NCI-H2227 treated with DMSO at 0.1 percent for 48 hours (cell line): ENCODE data around the gene MAD1L1.

Experiments
- DNase-seq: peaks from one replicate; lab custom pipeline; 2025; lab: John Stamatoyannopoulos, UW

The MAD1L1 gene

GRCh38 chr7:2012044-2012900 is 220.5 kb downstream of the MAD1L1 start:
- DNase-seq = no peak

- no peak for DNase-seq
Observed at GRCh38 chr7:2011266-2012043, 221.3 kb downstream of the MAD1L1 start.

- no peak for DNase-seq
Observed at GRCh38 chr7:2010551-2011265, 222.0 kb downstream of the MAD1L1 start.

- DNase-seq = no peak
Observed at GRCh38 chr7:2010101-2010500, 222.6 kb downstream of the MAD1L1 start.

- no peak for DNase-seq
Observed at GRCh38 chr7:2009541-2010001, 223.2 kb downstream of the MAD1L1 start.

- DNase-seq = no peak
Observed at GRCh38 chr7:2008936-2009540, 223.7 kb downstream of the MAD1L1 start.

- DNase-seq = no peak
Observed at GRCh38 chr7:2008101-2008935, 224.4 kb downstream of the MAD1L1 start.

- no peak for DNase-seq
Observed at GRCh38 chr7:2007551-2007950, 225.2 kb downstream of the MAD1L1 start.

- DNase-seq = no peak
Observed at GRCh38 chr7:2006921-2007381, 225.8 kb downstream of the MAD1L1 start.

GRCh38 chr7:2006231-2006771 is 226.4 kb downstream of the MAD1L1 start:
- no peak for DNase-seq

- DNase-seq = no peak
Observed at GRCh38 chr7:2005786-2006185, 227.0 kb downstream of the MAD1L1 start.

- DNase-seq = no peak
Observed at GRCh38 chr7:2004841-2005725, 227.7 kb downstream of the MAD1L1 start.

- no peak for DNase-seq
Observed at GRCh38 chr7:2003931-2004812, 228.6 kb downstream of the MAD1L1 start.

- no peak for DNase-seq
Observed at GRCh38 chr7:2003451-2003930, 229.3 kb downstream of the MAD1L1 start.

GRCh38 chr7:2002561-2003450 is 229.9 kb downstream of the MAD1L1 start:
- DNase-seq = no peak

GRCh38 chr7:2001601-2002442 is 230.9 kb downstream of the MAD1L1 start:
- no peak for DNase-seq
